ENCODE results near the gene PNISR. TPM values are rescaled to one million over a fixed set of nuclear protein-coding genes. Genes with fewer than 3 reads are reported as not detected.

Gene PNISR
- total and polyA plus RNA-seq, 4 donors, result 9.8 to 88.7 (median 48.3) TPM

GRCh38 chr6:99426451-99426757, 1.3 kb upstream of the PNISR start:
- peak overlapping the region; percentile 61 to 93 for H3K9ac ChIP-seq (ENCODE audit: low read depth in 1 of 2, low read length in 2 of 2)
- peaks cover 3 to 39% (median 33%) of the 10 kb centered on the region in 4 donors for H3K4me1 ChIP-seq (ENCODE audit: control insufficient read depth in 4 of 4, insufficient read depth in 4 of 4, low read length in 3 of 4)
- TF ChIP-seq YY1 (IDR thresholded peaks at IDR 0.05), result no peak
- no peak for TF ChIP-seq HNF4A (conservative IDR thresholded peaks at IDR 0.05)
- TF ChIP-seq CTCF (IDR thresholded peaks at IDR 0.05; ENCODE audit: low read depth, low read length, missing input control), result no peak
- no peak for TF ChIP-seq NR2F2 (IDR thresholded peaks at IDR 0.05)
- no peak for TF ChIP-seq ZBTB33 (IDR thresholded peaks at IDR 0.05)
- no peak for TF ChIP-seq REST (IDR thresholded peaks at IDR 0.05)
- no peak for TF ChIP-seq RXRA (IDR thresholded peaks at IDR 0.05)
- no peak for TF ChIP-seq TAF1 (conservative IDR thresholded peaks at IDR 0.05)
- no peak for TF ChIP-seq GABPA (IDR thresholded peaks at IDR 0.05 in 1 of 2, conservative IDR thresholded peaks at IDR 0.05 in 1 of 2)
- TF ChIP-seq RAD21 (IDR thresholded peaks at IDR 0.05), result no peak
- no peak for TF ChIP-seq SP1 (IDR thresholded peaks at IDR 0.05)
- no peak for TF ChIP-seq MAX (IDR thresholded peaks at IDR 0.05)
- H3K36me3 ChIP-seq (ENCODE audit: control insufficient read depth in 4 of 4, insufficient read depth in 3 of 4, low read depth in 1 of 4, low read length in 3 of 4), result peaks cover 0 to 2% (median under 1%) of the 10 kb centered on the region in 4 donors
- 54% methylated on average over 4 of the region's 4 CpGs for WGBS
- peak overlapping the region; percentile 60 to 93 (median 75) for H3K4me3 ChIP-seq (ENCODE audit: low read depth in 1 of 3, low read length in 3 of 3)
- no peaks in the 10 kb centered on the region for H3K27me3 ChIP-seq (ENCODE audit: control insufficient read depth in 4 of 4, insufficient read depth in 4 of 4, low read length in 3 of 4)
- peak overlapping the region; percentile 97 for H3K27ac ChIP-seq (ENCODE audit: low read depth in 1 of 2, low read length in 2 of 2)
- DNase-seq (ENCODE audit: low spot score), result no peak
- no peaks in the 10 kb centered on the region for H3K9me3 ChIP-seq (ENCODE audit: control insufficient read depth in 4 of 4, low read length in 3 of 4)

GRCh38 chr6:99425647-99426450, 741 bp upstream of the PNISR start:
- H3K27ac ChIP-seq (ENCODE audit: low read depth in 1 of 2, low read length in 2 of 2), result peak overlapping the region; percentile 97
- no peaks in the 10 kb centered on the region for H3K9me3 ChIP-seq (ENCODE audit: control insufficient read depth in 4 of 4, low read length in 3 of 4)
- peaks cover 3 to 40% (median 36%) of the 10 kb centered on the region in 4 donors for H3K4me1 ChIP-seq (ENCODE audit: control insufficient read depth in 4 of 4, insufficient read depth in 4 of 4, low read length in 3 of 4)
- H3K36me3 ChIP-seq (ENCODE audit: control insufficient read depth in 4 of 4, insufficient read depth in 3 of 4, low read depth in 1 of 4, low read length in 3 of 4), result peaks cover 0 to under 1% (median 0%) of the 10 kb centered on the region in 4 donors
- peak overlapping the region; percentile 61 to 93 for H3K9ac ChIP-seq (ENCODE audit: low read depth in 1 of 2, low read length in 2 of 2)
- 2% methylated on average over 29 of the region's 29 CpGs for WGBS
- peak overlapping the region; percentile 60 to 93 (median 75) for H3K4me3 ChIP-seq (ENCODE audit: low read depth in 1 of 3, low read length in 3 of 3)
- peak; percentile 84 for DNase-seq (ENCODE audit: low spot score)
- no peaks in the 10 kb centered on the region for H3K27me3 ChIP-seq (ENCODE audit: control insufficient read depth in 4 of 4, insufficient read depth in 4 of 4, low read length in 3 of 4)
- TF ChIP-seq HNF4A (conservative IDR thresholded peaks at IDR 0.05) (peak in 1 of 2 donors; percentile 39), NR2F2 (IDR thresholded peaks at IDR 0.05) (peak; percentile 90), HNF4G (IDR thresholded peaks at IDR 0.05) (no peak), RAD21 (IDR thresholded peaks at IDR 0.05) (peak; percentile 55 to 67), MAX (IDR thresholded peaks at IDR 0.05) (peak; percentile 39), GABPA (IDR thresholded peaks at IDR 0.05 in 1 of 2, conservative IDR thresholded peaks at IDR 0.05 in 1 of 2) (no peak), ATF3 (IDR thresholded peaks at IDR 0.05) (peak; percentile 75), CTCF (IDR thresholded peaks at IDR 0.05; ENCODE audit: low read depth, low read length, missing input control) (peak; percentile 34), EGR1 (IDR thresholded peaks at IDR 0.05; ENCODE audit: low read depth in 2 of 2) (peak; percentile 8 to 61), FOXA1 (IDR thresholded peaks at IDR 0.05) (no peak), RXRA (IDR thresholded peaks at IDR 0.05) (peak; percentile 91 to 96)

All from liver (tissue), 9 donors.